Activated naive CD4-positive, alpha-beta T cell treated with anti-CD3 and anti-CD28 coated beads, Interleukin-2, amount 10 ng/mL, durations not matched to agents 7 days and 5 days (primary cell): ENCODE measurements around the gene FOXD4L6.
"Not testable (repeated sequence)": the region's sequence is repeated elsewhere in the genome, so short reads cannot be mapped to it uniquely, and the experiment has no call there.

ENCODE experiments used
- CTCF ChIA-PET: fragments of 350-600 bp; sonication (Branson Sonifier 250); formaldehyde crosslinking; loops from one replicate; lab custom pipeline; 2021; ENCODE audit warnings: antibody characterized with exemption; lab: Charles Lee
- DNase-seq: peaks from one replicate; pipeline ENCODE4 v3.0.0-alpha.2; 2020
- H3K27ac Mint-ChIP-seq: one replicate; pipeline ENCODE4 v1.8.0; 2021; ENCODE audit warnings: mild to moderate bottlenecking, moderate library complexity, mixed read lengths
- H3K27me3 Mint-ChIP-seq: one replicate; pipeline ENCODE4 v1.8.0; 2021; ENCODE audit warnings: mild to moderate bottlenecking, mixed read lengths
- H3K36me3 Mint-ChIP-seq: one replicate; pipeline ENCODE4 v1.8.0; 2021; ENCODE audit warnings: mixed read lengths
- H3K4me1 Mint-ChIP-seq: one replicate; pipeline ENCODE4 v1.8.0; 2021; ENCODE audit warnings: mixed read lengths
- H3K4me3 Mint-ChIP-seq: one replicate; pipeline ENCODE4 v1.8.0; 2021; ENCODE audit warnings: mild to moderate bottlenecking, moderate library complexity, mixed read lengths
- H3K9me3 Mint-ChIP-seq: one replicate; pipeline ENCODE4 v1.8.0; 2021; ENCODE audit warnings: mixed read lengths

The FOXD4L6 gene

DNA sequence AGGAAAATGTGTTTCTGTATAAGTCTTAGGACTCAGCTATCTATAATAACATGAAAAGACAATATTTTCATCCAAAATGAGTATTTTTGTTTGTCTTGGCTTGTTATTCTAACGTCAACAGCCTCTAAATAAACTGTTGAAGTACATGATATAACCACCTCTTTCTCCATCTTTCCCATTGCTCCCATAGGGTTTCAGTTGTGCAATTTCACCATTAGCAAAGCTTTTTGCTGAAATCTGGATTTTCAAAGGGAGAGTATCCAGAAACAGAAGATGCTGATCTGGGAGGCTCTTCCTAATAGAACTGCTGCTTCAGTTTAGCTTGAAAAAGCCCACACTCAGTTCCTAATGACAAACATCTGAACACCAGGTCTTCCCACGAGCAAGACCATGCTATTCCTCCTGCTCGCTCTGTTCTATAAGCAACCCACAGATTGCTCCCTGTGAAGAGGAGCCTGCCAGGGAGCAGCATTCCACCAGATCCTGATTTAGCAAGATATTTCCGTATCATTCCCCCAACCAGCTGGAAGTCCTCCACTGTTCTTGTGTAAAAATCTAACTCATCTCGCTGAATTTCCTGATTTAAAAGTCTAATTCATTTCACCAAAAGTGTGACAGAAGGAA, 41.2 kb downstream of the FOXD4L6 start:
- H3K27me3 Mint-ChIP-seq, H3K4me3 Mint-ChIP-seq, H3K4me1 Mint-ChIP-seq, H3K36me3 Mint-ChIP-seq, DNase-seq, CTCF ChIA-PET, H3K27ac Mint-ChIP-seq, H3K9me3 Mint-ChIP-seq: not testable (repeated sequence)

DNA sequence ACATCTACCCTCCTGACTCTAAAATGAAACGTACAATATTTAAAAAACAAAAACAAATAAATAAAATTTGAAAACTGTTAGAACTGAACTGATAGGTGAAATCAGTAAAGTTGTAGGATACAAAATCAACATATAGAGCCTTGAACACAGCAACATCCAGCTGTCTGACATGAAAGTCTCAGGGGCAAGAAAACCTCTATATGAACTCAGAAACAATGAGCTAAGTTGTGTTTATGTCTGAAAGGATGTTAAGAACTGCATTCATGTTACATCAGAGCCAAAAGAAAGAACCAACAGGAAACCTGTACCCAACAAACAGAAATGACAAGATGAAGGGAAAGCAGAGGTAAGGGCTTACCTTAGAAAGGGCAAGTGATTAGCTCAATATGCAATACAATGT, 41.8 kb downstream of the FOXD4L6 start:
- H3K36me3 Mint-ChIP-seq, DNase-seq, H3K9me3 Mint-ChIP-seq, H3K27me3 Mint-ChIP-seq, H3K27ac Mint-ChIP-seq, CTCF ChIA-PET, H3K4me3 Mint-ChIP-seq, H3K4me1 Mint-ChIP-seq: not testable (repeated sequence)

DNA sequence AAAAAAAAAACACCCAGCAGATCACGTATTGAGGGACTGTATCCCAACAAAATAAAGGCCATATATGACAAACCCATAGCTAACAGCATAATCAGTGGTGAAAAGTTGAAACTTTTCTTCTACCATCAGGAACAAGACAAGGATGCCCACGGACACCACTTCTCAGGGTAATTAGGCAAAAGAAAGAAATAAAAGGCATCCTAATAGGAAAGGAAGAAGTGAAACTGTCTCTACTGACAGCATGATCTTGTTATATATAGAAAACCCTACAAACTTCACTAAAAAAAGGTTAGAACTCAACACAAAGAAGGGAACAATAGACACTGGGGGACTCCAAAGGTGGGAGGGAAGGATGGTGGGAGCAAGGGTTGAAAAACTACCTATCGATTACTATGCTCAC, 42.3 kb downstream of the FOXD4L6 start:
- H3K36me3 Mint-ChIP-seq, H3K27me3 Mint-ChIP-seq, H3K9me3 Mint-ChIP-seq, H3K4me3 Mint-ChIP-seq, H3K27ac Mint-ChIP-seq, H3K4me1 Mint-ChIP-seq, CTCF ChIA-PET, DNase-seq: not testable (repeated sequence)

DNA sequence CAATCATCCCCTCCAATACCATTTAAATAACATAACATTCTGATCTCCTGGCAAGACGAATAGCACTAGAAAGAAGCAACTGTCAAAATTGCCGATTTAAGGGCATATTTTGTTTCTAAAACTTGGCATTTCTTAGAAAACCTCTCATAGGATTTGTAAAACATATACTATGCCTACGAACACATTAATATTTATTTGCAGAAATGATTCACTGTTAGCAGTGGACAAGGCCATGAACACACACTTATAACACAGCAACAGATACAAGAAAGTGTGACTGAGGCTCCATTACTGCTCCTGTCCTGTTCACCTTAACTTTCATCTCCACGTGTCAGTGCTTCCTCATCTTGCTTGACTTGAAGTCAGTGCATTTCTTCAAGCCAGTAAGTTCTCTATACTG, 46.1 kb downstream of the FOXD4L6 start:
- DNase-seq, H3K9me3 Mint-ChIP-seq, H3K4me3 Mint-ChIP-seq, CTCF ChIA-PET, H3K27me3 Mint-ChIP-seq, H3K27ac Mint-ChIP-seq, H3K36me3 Mint-ChIP-seq, H3K4me1 Mint-ChIP-seq: not testable (repeated sequence)

DNA sequence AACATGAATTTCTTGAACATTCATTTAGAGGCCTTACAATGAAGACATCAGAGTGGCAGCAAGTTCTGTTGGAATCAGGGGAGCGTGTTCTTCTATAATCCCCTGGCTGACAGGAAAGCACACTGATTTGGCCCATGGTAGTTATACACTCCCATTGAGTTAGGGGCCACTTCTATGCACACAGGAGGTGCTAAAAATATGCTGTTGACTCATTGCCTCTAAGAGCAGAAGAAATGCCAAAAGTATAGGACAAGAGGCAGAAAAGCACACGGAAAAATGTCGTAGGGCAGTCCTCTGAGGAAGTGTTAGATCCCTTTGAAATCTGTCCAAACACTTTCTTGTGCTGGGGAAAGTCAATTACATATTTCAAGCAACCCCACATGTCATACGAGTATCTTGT, 49.0 kb downstream of the FOXD4L6 start:
- H3K4me1 Mint-ChIP-seq, H3K36me3 Mint-ChIP-seq, H3K9me3 Mint-ChIP-seq, CTCF ChIA-PET, H3K27ac Mint-ChIP-seq, DNase-seq, H3K4me3 Mint-ChIP-seq: not testable (repeated sequence)
- peaks cover 16% of the 10 kb centered on the region for H3K27me3 Mint-ChIP-seq

DNA sequence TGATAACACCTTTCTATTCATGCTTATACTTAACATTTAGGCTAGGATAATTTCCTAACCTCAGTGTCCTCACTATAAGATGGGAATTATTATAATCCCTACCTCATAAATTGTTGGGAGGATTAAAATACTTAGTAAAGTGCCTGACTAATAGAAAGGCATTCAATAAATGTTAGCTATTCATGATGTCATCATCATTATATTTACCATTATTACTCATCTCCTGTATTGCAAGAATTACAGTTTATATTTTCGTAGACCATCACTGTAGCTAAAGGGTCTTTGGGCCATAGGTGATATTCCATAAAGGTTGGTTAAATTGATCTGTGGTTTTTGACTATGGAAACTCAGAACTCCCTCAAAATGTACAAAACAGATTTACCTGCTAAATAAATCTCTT, 50.9 kb downstream of the FOXD4L6 start:
- H3K4me3 Mint-ChIP-seq, H3K36me3 Mint-ChIP-seq, H3K9me3 Mint-ChIP-seq, H3K27ac Mint-ChIP-seq, CTCF ChIA-PET, DNase-seq: not testable (repeated sequence)
- H3K27me3 Mint-ChIP-seq, result peaks cover 35% of the 10 kb centered on the region
- peaks cover 11% of the 10 kb centered on the region for H3K4me1 Mint-ChIP-seq
